B cell (primary cell): Measurements from ENCODE around the gene AMOTL1. TPM values are rescaled to one million over a fixed set of nuclear protein-coding genes. Genes with fewer than 3 reads are reported as not detected.

Experiments used
- ATAC-seq: fragments of 200-7000 bp; cut with Tn5 transposase; one replicate; pipeline ENCODE4 v1.10.0; 2021; ENCODE audit warnings: low read depth, mild to moderate bottlenecking, moderate number of reproducible peaks, moderate library complexity
- CTCF ChIA-PET: fragments of 350-600 bp; sonication (Branson Sonifier 250); formaldehyde crosslinking; loops from one replicate; lab custom pipeline; 2021; ENCODE audit warnings: antibody characterized with exemption, inconsistent platforms; lab: Charles Lee
- POLR2A ChIA-PET: fragments of 350-600 bp; sonication (Branson Sonifier 250); formaldehyde crosslinking; loops from one replicate; lab custom pipeline; 2021; ENCODE audit warnings: antibody characterized with exemption; lab: Charles Lee
- DNase-seq: peaks from one replicate; pipeline ENCODE4 v3.0.0; 2013
- H2AFZ ChIP-seq: 2 replicates; pipeline ENCODE4 v1.6.1; 2012; ENCODE audit warnings: mild to moderate bottlenecking, low read depth, low read length; ENCODE audit not compliant: insufficient read depth, poor library complexity, severe bottlenecking
- H3K27ac ChIP-seq, 2 donors: 1 replicate in 1 of 2; 2 replicates in 1 of 2; pipeline ENCODE4 v1.5.1; 2012 to 2013; ENCODE audit warnings: low read length in 2 of 2, mild to moderate bottlenecking in 2 of 2, moderate library complexity in 1 of 2
- H3K27me3 ChIP-seq, 4 experiments: fragments of 200-600 bp in 1 of 4; sonication (generic) in 1 of 4; replicated peaks in 1 of 4; 1 replicate in 2 of 4; 2 replicates in 2 of 4; pipeline versions ENCODE4 v1.6.1 to v1.7.0; 2013 to 2016; ENCODE audit warnings: low read length in 3 of 4, mild to moderate bottlenecking in 2 of 4, mixed read lengths in 1 of 4, moderate library complexity in 1 of 4; ENCODE audit not compliant: insufficient read depth in 4 of 4, control insufficient read depth in 3 of 4; ENCODE audit errors: control extremely low read depth in 1 of 4
- H3K36me3 ChIP-seq, 2 experiments: replicated peaks in 1 of 2; 1 replicate in 1 of 2; 2 replicates in 1 of 2; pipeline versions ENCODE4 v1.6.1 to v1.7.1; 2013; ENCODE audit warnings: low read length in 1 of 2; ENCODE audit not compliant: insufficient read depth in 2 of 2, control insufficient read depth in 1 of 2; ENCODE audit errors: control extremely low read depth in 1 of 2, extremely low read depth in 1 of 2
- H3K4me1 ChIP-seq, 2 donors: fragments of 200-600 bp in 1 of 2; sonication (generic) in 1 of 2; 1 replicate in 1 of 2; 2 replicates in 1 of 2; pipeline versions ENCODE4 v1.5.1 to v1.6.1; 2013 to 2017; ENCODE audit warnings: low read length in 2 of 2; ENCODE audit not compliant: control insufficient read depth in 2 of 2, insufficient read depth in 2 of 2
- H3K4me2 ChIP-seq: replicated peaks from 2 replicates; pipeline ENCODE3; 2012; ENCODE audit warnings: mild to moderate bottlenecking, low read depth, low read length; ENCODE audit not compliant: poor library complexity, severe bottlenecking
- H3K4me3 ChIP-seq, 5 experiments: fragments of 200-600 bp in 1 of 5; sonication (generic) in 1 of 5; 1 replicate in 3 of 5; 2 replicates in 2 of 5; pipeline versions ENCODE4 v1.5.1 to v1.7.0; 2011 to 2016; ENCODE audit warnings: low read length in 4 of 5, mild to moderate bottlenecking in 4 of 5, low read depth in 2 of 5, control low read depth in 1 of 5, moderate library complexity in 1 of 5; ENCODE audit not compliant: insufficient read depth in 1 of 5; ENCODE audit errors: control extremely low read depth in 1 of 5, extremely low read depth in 1 of 5
- H3K79me2 ChIP-seq: fragments of 200-600 bp; sonication (generic); one replicate; pipeline ENCODE4 v1.6.0; 2016; ENCODE audit warnings: low read length; ENCODE audit not compliant: control insufficient read depth, insufficient read depth
- H3K9ac ChIP-seq: fragments of 200-600 bp; sonication (generic); 2 replicates; pipeline ENCODE4 v1.6.1; 2017; ENCODE audit warnings: mild to moderate bottlenecking, low read length, moderate library complexity
- H3K9me3 ChIP-seq, 3 donors: one replicate each; pipeline versions ENCODE4 v1.6.1 to v1.7.1; 2013; ENCODE audit warnings: low read length in 2 of 3; ENCODE audit not compliant: control insufficient read depth in 2 of 3, insufficient read depth in 1 of 3; ENCODE audit errors: control extremely low read depth in 1 of 3
- H4K20me1 ChIP-seq: 2 replicates; pipeline ENCODE4 v1.6.0; 2012; ENCODE audit warnings: mild to moderate bottlenecking, low read length; ENCODE audit not compliant: insufficient read depth, control insufficient read depth, poor library complexity, severe bottlenecking
- H3K27ac Mint-ChIP-seq: one replicate; pipeline ENCODE4 v1.8.0; 2021; ENCODE audit warnings: mixed read lengths
- H3K27me3 Mint-ChIP-seq: one replicate; pipeline ENCODE4 v1.8.0; 2021; ENCODE audit warnings: mixed read lengths
- H3K4me1 Mint-ChIP-seq: one replicate; pipeline ENCODE4 v1.8.0; 2021; ENCODE audit warnings: mixed read lengths
- H3K4me3 Mint-ChIP-seq: one replicate; pipeline ENCODE4 v1.8.0; 2021; ENCODE audit warnings: mixed read lengths
- H3K9me3 Mint-ChIP-seq: one replicate; pipeline ENCODE4 v1.8.0; 2022; ENCODE audit warnings: mixed read lengths; ENCODE audit not compliant: insufficient read depth
- EZH2 ChIP-seq: IDR thresholded peaks from 2 replicates; pipeline ENCODE4 v1.6.1; 2012; ENCODE audit warnings: borderline replicate concordance, low read depth, mild to moderate bottlenecking, moderate library complexity, low read length; ENCODE audit not compliant: insufficient read depth, poor library complexity, severe bottlenecking
- WGBS: methylation state at CpG from one replicate; pipeline ENCODE4 v1.1.5; 2013; ENCODE audit warnings: missing lambda C conversion rate; ENCODE audit not compliant: insufficient coverage; 5-methylcytosine and 5-hydroxymethylcytosine counted together
- intact Hi-C: fragments of 100-400 bp; cut with micrococcal nuclease; formaldehyde crosslinking; loops from one replicate; pipeline ENCODE4 v1.10.0; 2022
- polyA plus RNA-seq: library from polyadenylated mRNA; depleted of rRNA; stranded (reverse); fragments of >200 nt; gene quantifications from 2 replicates; pipeline ENCODE4 v1.2.3, GENCODE V29; 2012
- total RNA-seq, 2 donors: library from RNA; stranded (reverse); fragments of 120-200 nt in 1 of 2; gene quantifications; 1 replicate in 1 of 2; 2 replicates in 1 of 2; pipeline versions ENCODE4 v1.2.3 to v1.2.4, GENCODE V29; 2013 to 2022
- TF ChIP-seq, protein P1 (sequence below): fragments of 200-600 bp; IDR thresholded peaks from one replicate; pipeline ENCODE4 v1.8.0; 2022; ENCODE audit warnings: antibody characterized with exemption, mild to moderate bottlenecking

Gene AMOTL1
- total and polyA plus RNA-seq, 2 donors (not counting 1 experiment from before 2014, with no cell fraction given): 0.04 to 0.30 TPM

DNA sequence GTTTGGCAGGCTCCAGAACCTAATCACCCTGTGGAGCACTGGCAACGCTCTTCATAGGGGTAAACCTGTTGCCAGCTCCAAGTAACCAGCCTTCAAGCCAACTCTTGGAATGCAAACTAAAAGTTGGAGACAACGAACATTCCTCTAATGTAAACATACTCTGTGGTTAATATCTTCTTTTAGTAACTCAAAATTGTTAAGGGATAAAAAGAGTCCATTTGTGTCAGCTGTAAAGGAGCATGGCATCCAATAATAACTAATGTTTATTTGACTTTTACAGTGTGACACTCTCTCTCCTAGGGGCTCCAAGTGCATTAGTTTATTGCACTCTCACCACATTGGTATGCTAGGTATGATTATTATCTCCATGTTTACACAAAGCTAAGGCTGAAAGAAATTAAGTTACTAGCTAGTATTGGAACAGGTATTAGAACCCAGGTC lies 31.0 kb upstream of the AMOTL1 start:
- Histone ChIP-seq H3K36me3 (no peaks in the 10 kb centered on the region), H3K4me1 (peaks cover 10 to 13% of the 10 kb centered on the region in 2 donors), H3K79me2 (no peaks in the 10 kb centered on the region), H3K4me2 (no peak overlapping the region), H2AFZ (no peak overlapping the region), H3K27me3 (peaks cover 0 to 36% (median 20%) of the 10 kb centered on the region in 4 experiments), H4K20me1 (no peaks in the 10 kb centered on the region), H3K27ac (no peak overlapping the region), H3K9ac (no peak overlapping the region), H3K9me3 (no peaks in the 10 kb centered on the region), H3K4me3 (no peak overlapping the region)
- CTCF ChIA-PET: no interaction called here
- TF ChIP-seq, protein P1, sequence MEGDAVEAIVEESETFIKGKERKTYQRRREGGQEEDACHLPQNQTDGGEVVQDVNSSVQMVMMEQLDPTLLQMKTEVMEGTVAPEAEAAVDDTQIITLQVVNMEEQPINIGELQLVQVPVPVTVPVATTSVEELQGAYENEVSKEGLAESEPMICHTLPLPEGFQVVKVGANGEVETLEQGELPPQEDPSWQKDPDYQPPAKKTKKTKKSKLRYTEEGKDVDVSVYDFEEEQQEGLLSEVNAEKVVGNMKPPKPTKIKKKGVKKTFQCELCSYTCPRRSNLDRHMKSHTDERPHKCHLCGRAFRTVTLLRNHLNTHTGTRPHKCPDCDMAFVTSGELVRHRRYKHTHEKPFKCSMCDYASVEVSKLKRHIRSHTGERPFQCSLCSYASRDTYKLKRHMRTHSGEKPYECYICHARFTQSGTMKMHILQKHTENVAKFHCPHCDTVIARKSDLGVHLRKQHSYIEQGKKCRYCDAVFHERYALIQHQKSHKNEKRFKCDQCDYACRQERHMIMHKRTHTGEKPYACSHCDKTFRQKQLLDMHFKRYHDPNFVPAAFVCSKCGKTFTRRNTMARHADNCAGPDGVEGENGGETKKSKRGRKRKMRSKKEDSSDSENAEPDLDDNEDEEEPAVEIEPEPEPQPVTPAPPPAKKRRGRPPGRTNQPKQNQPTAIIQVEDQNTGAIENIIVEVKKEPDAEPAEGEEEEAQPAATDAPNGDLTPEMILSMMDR: no peak
- TF ChIP-seq EZH2: no peak
- Mint-ChIP-seq H3K9me3 (no peaks in the 10 kb centered on the region), H3K4me3 (no peak overlapping the region), H3K27ac (no peak overlapping the region), H3K27me3 (peaks cover 19% of the 10 kb centered on the region), H3K4me1 (peaks cover 15% of the 10 kb centered on the region)
- DNase-seq (no peak), ATAC-seq (no peak)
- intact Hi-C loops: no loop called here
- POLR2A ChIA-PET: no interaction called here
- WGBS: 100% methylated on average over 1 of the region's 2 CpGs

DNA sequence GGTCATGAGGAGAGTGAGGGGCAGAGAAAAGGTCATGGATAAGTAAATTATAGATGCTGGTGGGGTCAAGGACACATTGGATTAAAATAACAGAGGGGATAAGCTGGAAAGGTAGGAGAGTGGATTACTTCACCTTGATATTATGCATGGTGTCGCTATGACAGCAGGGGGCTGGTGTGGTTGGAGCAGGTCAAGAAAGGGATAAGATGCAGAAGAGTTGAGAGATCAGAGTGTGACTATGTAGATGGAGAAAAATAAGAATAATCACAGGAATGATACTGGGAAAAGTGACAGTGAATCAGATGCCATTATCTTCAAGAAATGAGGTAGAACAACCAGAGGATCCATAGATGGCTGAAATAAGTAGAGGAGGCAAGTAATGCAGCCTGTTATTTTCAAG lies 29.4 kb upstream of the AMOTL1 start:
- H3K4me3 ChIP-seq: no peak overlapping the region
- intact Hi-C loops: no loop called here
- no peaks in the 10 kb centered on the region for H3K36me3 ChIP-seq
- H3K4me1 ChIP-seq: peaks cover 10 to 13% of the 10 kb centered on the region in 2 donors
- H3K4me3 Mint-ChIP-seq: no peak overlapping the region
- ChIA-PET POLR2A (no interaction called here), CTCF (no interaction called here)
- TF ChIP-seq, protein P1: no peak
- TF ChIP-seq EZH2: no peak
- no peak overlapping the region for H2AFZ ChIP-seq
- no peak overlapping the region for H3K9ac ChIP-seq
- H3K9me3 ChIP-seq: no peaks in the 10 kb centered on the region
- no peak overlapping the region for H3K27ac Mint-ChIP-seq
- peaks cover 15% of the 10 kb centered on the region for H3K4me1 Mint-ChIP-seq
- no peak overlapping the region for H3K4me2 ChIP-seq
- H3K79me2 ChIP-seq: no peaks in the 10 kb centered on the region
- DNase-seq: no peak
- no peak overlapping the region for H3K27ac ChIP-seq
- peaks cover 33% of the 10 kb centered on the region for H3K27me3 Mint-ChIP-seq
- H3K9me3 Mint-ChIP-seq: no peaks in the 10 kb centered on the region
- 100% methylated on average over 1 of the region's 1 CpG for WGBS
- ATAC-seq: no peak
- peaks cover 0 to 45% (median 22%) of the 10 kb centered on the region in 4 experiments for H3K27me3 ChIP-seq
- H4K20me1 ChIP-seq: no peaks in the 10 kb centered on the region
